K562 (cell line): Measurements from ENCODE around the gene BSCL2. TPM values are rescaled to one million over a fixed set of nuclear protein-coding genes. Genes with fewer than 3 reads are reported as not detected.

Experiments
- ARID1B ChIP-seq: fragments of 450-650 bp; IDR thresholded peaks from 2 replicates; pipeline ENCODE4 v1.6.1; 2016; ENCODE audit warnings: antibody characterized with exemption, mild to moderate bottlenecking, inconsistent platforms
- CEBPB ChIP-seq: fragments of 450-650 bp; IDR thresholded peaks from 2 replicates; pipeline ENCODE4 v1.6.1; 2016; ENCODE audit warnings: missing genetic modification characterization, missing compliant biosample characterization
- DPF2 ChIP-seq: fragments of 450-650 bp; IDR thresholded peaks from 2 replicates; pipeline ENCODE4 v1.6.1; 2016
- EP400 ChIP-seq: fragments of 450-650 bp; IDR thresholded peaks from 2 replicates; pipeline ENCODE4 v1.6.1; 2017; ENCODE audit warnings: antibody characterized with exemption, mild to moderate bottlenecking, moderate library complexity
- HDAC1 ChIP-seq, 2 experiments: fragments of 450-650 bp; IDR thresholded peaks; 2 replicates each; pipeline ENCODE4 v1.6.1; 2016 to 2017; ENCODE audit warnings: inconsistent platforms in 1 of 2, mild to moderate bottlenecking in 1 of 2, moderate library complexity in 1 of 2
- HDAC8 ChIP-seq: fragments of 450-650 bp; IDR thresholded peaks from 2 replicates; pipeline ENCODE4 v1.6.1; 2016; ENCODE audit warnings: mild to moderate bottlenecking, missing genetic modification characterization, moderate library complexity, missing compliant biosample characterization
- HDGF ChIP-seq: fragments of 450-650 bp; IDR thresholded peaks from 2 replicates; pipeline ENCODE4 v1.6.1; 2016
- HMGN3 ChIP-seq: IDR thresholded peaks from 2 replicates; pipeline ENCODE4 v1.6.1; 2011; ENCODE audit warnings: borderline replicate concordance, low read depth, mild to moderate bottlenecking, mixed read lengths, low read length; ENCODE audit not compliant: insufficient read length; ENCODE audit errors: extremely low read depth
- MEF2D ChIP-seq: conservative IDR thresholded peaks from 2 replicates; pipeline ENCODE4 v1.6.1; 2016; ENCODE audit warnings: low read depth, missing genetic modification characterization, missing compliant biosample characterization
- NFYB ChIP-seq: IDR thresholded peaks from 2 replicates; pipeline ENCODE4 v1.6.1; 2011; ENCODE audit warnings: mild to moderate bottlenecking, moderate library complexity; ENCODE audit not compliant: insufficient read length; ENCODE audit errors: extremely low read depth
- PHB2 ChIP-seq: fragments of 450-650 bp; IDR thresholded peaks from 2 replicates; pipeline ENCODE4 v1.6.1; 2017; ENCODE audit warnings: low read depth
- SMAD3 ChIP-seq: fragments of 450-650 bp; formaldehyde crosslinking; conservative IDR thresholded peaks from 2 replicates; pipeline ENCODE4 v1.4.0; 2020; ENCODE audit warnings: mild to moderate bottlenecking
- ZFP30 ChIP-seq: fragments of 250-450 bp; sonication (Bioruptor Pico); IDR thresholded peaks from 2 replicates; pipeline ENCODE4 v1.8.0; 2022; ENCODE audit warnings: moderate library complexity, mild to moderate bottlenecking, inconsistent platforms, borderline replicate concordance
- ZNF384 ChIP-seq: IDR thresholded peaks from 2 replicates; pipeline ENCODE4 v1.6.1; 2012; ENCODE audit warnings: low read depth, low read length, improper control_type of control experiment
- ZNF699 ChIP-seq: fragments of 250-450 bp; sonication (Bioruptor Pico); IDR thresholded peaks from 2 replicates; pipeline ENCODE4 v1.8.0; 2021; ENCODE audit warnings: mild to moderate bottlenecking, moderate library complexity; ENCODE audit not compliant: insufficient replicate concordance
- polyA plus RNA-seq, 8 experiments: library from polyadenylated mRNA; depleted of rRNA in 4 of 8; stranded (reverse) in 5 of 8; unstranded in 3 of 8; fragments of >200 nt; fragmentation: Nextera tagmentation in 2 of 8; fragmentation: Illumina TruSeq in 1 of 8; extraction: Ambion mirVana in 2 of 8; extraction: Trizol in 1 of 8; gene quantifications; 2 replicates each; pipeline versions ENCODE4 v1.2.1 to v1.2.3, GENCODE V29; 2011 to 2014; ENCODE audit warnings: inconsistent platforms in 1 of 8, missing spikeins in 1 of 8
- total RNA-seq, 7 experiments: library from RNA; depleted of rRNA in 6 of 7; stranded (reverse); fragments of >200 nt in 6 of 7; fragmentation: Illumina TruSeq in 2 of 7; extraction: Trizol in 2 of 7; gene quantifications; 2 replicates each; pipeline versions ENCODE4 v1.2.1 to v1.2.3, GENCODE V29; 2011 to 2021; ENCODE audit warnings: low replicate concordance in 1 of 7
- TF ChIP-seq, protein P1 (sequence below): fragments of 450-650 bp; IDR thresholded peaks from 2 replicates; pipeline ENCODE4 v1.7.0; 2016; ENCODE audit warnings: borderline replicate concordance
- TF ChIP-seq, protein P2 (sequence below): fragments of 200-800 bp; sonication (Bioruptor generic); IDR thresholded peaks from 2 replicates; pipeline ENCODE4 v1.6.1; 2017; ENCODE audit warnings: missing genetic modification characterization, missing compliant biosample characterization
- TF ChIP-seq, protein P3 (sequence below): IDR thresholded peaks from 3 replicates; pipeline ENCODE4 v1.6.1; 2011; ENCODE audit warnings: borderline replicate concordance, mild to moderate bottlenecking; ENCODE audit not compliant: insufficient read length, insufficient read depth
- TF ChIP-seq, protein P4 (sequence below): sonication (generic); formaldehyde crosslinking; IDR thresholded peaks from 2 replicates; pipeline ENCODE4 v1.8.0; 2023; ENCODE audit warnings: missing genetic modification reagents, mild to moderate bottlenecking, borderline replicate concordance

Gene BSCL2
- total and polyA plus RNA-seq, 9 of the 15 experiments (the other 6 are each of a cell fraction or from before 2014, with no cell fraction given), result 18.9 to 51.7 (median 35.2) TPM

DNA sequence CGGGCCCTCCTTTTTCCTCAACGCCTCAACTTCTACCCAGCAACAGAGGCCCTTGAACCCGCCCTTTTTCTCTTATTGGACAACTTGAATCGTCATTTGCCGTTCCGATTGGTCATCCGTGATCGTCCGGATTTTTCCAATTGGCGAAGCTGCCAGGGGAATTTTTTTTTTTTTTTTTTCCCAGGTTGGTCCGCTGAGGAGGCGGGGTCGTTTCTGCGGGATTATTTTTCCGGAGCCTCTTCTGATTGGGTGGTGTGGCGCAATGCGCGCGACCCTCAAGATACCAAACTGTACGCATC lies 20.6 kb upstream of the BSCL2 start (continued):
- TF ChIP-seq, protein P1, sequence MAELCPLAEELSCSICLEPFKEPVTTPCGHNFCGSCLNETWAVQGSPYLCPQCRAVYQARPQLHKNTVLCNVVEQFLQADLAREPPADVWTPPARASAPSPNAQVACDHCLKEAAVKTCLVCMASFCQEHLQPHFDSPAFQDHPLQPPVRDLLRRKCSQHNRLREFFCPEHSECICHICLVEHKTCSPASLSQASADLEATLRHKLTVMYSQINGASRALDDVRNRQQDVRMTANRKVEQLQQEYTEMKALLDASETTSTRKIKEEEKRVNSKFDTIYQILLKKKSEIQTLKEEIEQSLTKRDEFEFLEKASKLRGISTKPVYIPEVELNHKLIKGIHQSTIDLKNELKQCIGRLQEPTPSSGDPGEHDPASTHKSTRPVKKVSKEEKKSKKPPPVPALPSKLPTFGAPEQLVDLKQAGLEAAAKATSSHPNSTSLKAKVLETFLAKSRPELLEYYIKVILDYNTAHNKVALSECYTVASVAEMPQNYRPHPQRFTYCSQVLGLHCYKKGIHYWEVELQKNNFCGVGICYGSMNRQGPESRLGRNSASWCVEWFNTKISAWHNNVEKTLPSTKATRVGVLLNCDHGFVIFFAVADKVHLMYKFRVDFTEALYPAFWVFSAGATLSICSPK, result no peak
- no peak for TF ChIP-seq HDGF
- no peak for TF ChIP-seq ZNF699 (CRISPR knock-in tag)
- 0 out of 2 replicates have a peak, but pooled peaks have one; percentile 79 for TF ChIP-seq EP400
- TF ChIP-seq, protein P2, sequence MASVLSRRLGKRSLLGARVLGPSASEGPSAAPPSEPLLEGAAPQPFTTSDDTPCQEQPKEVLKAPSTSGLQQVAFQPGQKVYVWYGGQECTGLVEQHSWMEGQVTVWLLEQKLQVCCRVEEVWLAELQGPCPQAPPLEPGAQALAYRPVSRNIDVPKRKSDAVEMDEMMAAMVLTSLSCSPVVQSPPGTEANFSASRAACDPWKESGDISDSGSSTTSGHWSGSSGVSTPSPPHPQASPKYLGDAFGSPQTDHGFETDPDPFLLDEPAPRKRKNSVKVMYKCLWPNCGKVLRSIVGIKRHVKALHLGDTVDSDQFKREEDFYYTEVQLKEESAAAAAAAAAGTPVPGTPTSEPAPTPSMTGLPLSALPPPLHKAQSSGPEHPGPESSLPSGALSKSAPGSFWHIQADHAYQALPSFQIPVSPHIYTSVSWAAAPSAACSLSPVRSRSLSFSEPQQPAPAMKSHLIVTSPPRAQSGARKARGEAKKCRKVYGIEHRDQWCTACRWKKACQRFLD (CRISPR knock-in tag), result no peak; the same call in 1 of the 2 replicates
- TF ChIP-seq DPF2, result peak; percentile 30; the same call in 1 of the 2 replicates
- peak; percentile 99 for TF ChIP-seq NFYB
- TF ChIP-seq, protein P3, sequence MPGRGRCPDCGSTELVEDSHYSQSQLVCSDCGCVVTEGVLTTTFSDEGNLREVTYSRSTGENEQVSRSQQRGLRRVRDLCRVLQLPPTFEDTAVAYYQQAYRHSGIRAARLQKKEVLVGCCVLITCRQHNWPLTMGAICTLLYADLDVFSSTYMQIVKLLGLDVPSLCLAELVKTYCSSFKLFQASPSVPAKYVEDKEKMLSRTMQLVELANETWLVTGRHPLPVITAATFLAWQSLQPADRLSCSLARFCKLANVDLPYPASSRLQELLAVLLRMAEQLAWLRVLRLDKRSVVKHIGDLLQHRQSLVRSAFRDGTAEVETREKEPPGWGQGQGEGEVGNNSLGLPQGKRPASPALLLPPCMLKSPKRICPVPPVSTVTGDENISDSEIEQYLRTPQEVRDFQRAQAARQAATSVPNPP, result no peak
- no peak for TF ChIP-seq PHB2
- peak; percentile 100 for TF ChIP-seq ZNF384
- TF ChIP-seq MEF2D (tag), result no peak
- TF ChIP-seq HMGN3, result no peak
- no peak for TF ChIP-seq ARID1B
- TF ChIP-seq CEBPB (tag), result peak; percentile 84; the same call in 1 of the 2 replicates
- no peak for TF ChIP-seq HDAC8
- no peak for TF ChIP-seq SMAD3 (CRISPR knock-in tag)
- TF ChIP-seq, protein P4, sequence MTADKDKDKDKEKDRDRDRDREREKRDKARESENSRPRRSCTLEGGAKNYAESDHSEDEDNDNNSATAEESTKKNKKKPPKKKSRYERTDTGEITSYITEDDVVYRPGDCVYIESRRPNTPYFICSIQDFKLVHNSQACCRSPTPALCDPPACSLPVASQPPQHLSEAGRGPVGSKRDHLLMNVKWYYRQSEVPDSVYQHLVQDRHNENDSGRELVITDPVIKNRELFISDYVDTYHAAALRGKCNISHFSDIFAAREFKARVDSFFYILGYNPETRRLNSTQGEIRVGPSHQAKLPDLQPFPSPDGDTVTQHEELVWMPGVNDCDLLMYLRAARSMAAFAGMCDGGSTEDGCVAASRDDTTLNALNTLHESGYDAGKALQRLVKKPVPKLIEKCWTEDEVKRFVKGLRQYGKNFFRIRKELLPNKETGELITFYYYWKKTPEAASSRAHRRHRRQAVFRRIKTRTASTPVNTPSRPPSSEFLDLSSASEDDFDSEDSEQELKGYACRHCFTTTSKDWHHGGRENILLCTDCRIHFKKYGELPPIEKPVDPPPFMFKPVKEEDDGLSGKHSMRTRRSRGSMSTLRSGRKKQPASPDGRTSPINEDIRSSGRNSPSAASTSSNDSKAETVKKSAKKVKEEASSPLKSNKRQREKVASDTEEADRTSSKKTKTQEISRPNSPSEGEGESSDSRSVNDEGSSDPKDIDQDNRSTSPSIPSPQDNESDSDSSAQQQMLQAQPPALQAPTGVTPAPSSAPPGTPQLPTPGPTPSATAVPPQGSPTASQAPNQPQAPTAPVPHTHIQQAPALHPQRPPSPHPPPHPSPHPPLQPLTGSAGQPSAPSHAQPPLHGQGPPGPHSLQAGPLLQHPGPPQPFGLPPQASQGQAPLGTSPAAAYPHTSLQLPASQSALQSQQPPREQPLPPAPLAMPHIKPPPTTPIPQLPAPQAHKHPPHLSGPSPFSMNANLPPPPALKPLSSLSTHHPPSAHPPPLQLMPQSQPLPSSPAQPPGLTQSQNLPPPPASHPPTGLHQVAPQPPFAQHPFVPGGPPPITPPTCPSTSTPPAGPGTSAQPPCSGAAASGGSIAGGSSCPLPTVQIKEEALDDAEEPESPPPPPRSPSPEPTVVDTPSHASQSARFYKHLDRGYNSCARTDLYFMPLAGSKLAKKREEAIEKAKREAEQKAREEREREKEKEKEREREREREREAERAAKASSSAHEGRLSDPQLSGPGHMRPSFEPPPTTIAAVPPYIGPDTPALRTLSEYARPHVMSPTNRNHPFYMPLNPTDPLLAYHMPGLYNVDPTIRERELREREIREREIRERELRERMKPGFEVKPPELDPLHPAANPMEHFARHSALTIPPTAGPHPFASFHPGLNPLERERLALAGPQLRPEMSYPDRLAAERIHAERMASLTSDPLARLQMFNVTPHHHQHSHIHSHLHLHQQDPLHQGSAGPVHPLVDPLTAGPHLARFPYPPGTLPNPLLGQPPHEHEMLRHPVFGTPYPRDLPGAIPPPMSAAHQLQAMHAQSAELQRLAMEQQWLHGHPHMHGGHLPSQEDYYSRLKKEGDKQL, result no peak
- no peak for TF ChIP-seq ZFP30 (CRISPR knock-in tag)
- TF ChIP-seq HDAC1 (IDR thresholded peaks at IDR 0.05), result no peak
